ENCODE data around the gene MRPL46.

DNA sequence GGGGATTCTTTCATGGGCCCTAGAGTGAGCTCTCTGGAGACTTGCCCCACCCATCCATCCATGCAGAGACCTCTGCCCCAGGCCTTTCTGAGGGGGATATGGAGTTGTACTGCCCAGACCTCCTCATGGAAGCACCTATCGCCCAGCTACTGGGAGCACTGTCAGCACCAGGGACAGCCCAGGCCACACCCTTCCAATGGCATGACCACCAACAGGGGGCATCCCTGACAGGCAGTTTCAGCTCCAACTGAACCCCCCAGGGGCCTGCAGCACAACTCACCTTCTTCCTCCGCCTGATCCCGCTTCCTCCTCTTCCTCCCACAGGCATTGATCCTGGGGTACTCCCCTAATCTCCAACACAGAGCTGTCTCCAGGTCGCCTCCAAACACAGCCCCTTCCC, 22.1 kb upstream of the MRPL46 start:
- TF ChIP-seq, protein P1, sequence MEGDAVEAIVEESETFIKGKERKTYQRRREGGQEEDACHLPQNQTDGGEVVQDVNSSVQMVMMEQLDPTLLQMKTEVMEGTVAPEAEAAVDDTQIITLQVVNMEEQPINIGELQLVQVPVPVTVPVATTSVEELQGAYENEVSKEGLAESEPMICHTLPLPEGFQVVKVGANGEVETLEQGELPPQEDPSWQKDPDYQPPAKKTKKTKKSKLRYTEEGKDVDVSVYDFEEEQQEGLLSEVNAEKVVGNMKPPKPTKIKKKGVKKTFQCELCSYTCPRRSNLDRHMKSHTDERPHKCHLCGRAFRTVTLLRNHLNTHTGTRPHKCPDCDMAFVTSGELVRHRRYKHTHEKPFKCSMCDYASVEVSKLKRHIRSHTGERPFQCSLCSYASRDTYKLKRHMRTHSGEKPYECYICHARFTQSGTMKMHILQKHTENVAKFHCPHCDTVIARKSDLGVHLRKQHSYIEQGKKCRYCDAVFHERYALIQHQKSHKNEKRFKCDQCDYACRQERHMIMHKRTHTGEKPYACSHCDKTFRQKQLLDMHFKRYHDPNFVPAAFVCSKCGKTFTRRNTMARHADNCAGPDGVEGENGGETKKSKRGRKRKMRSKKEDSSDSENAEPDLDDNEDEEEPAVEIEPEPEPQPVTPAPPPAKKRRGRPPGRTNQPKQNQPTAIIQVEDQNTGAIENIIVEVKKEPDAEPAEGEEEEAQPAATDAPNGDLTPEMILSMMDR (IDR thresholded peaks at IDR 0.05; ENCODE audit: control extremely low read depth in 1 of 3, insufficient read depth in 1 of 3, low read depth in 1 of 3, low read length in 3 of 3) = peak; percentile 28 to 63 (median 45); a peak in 3 of 4 replicates
- TF ChIP-seq CBX5 (IDR thresholded peaks at IDR 0.05; ENCODE audit: low read depth, low read length) = no peak
- no peak for TF ChIP-seq NRF1 (IDR thresholded peaks at IDR 0.05; ENCODE audit: low read depth, low read length)
- TF ChIP-seq EGR1 (IDR thresholded peaks at IDR 0.05; ENCODE audit: borderline replicate concordance, low read depth, low read length) = no peak
- no peak for TF ChIP-seq JUN (IDR thresholded peaks at IDR 0.05; ENCODE audit: low read depth, low read length)
- TF ChIP-seq YY1 (IDR thresholded peaks at IDR 0.05; ENCODE audit: low read depth, low read length) = no peak
- no peak for TF ChIP-seq KDM1A (IDR thresholded peaks at IDR 0.05; ENCODE audit: borderline replicate concordance, low read length)
- no peak for TF ChIP-seq POLR2A (IDR thresholded peaks at IDR 0.05; ENCODE audit: control extremely low read depth in 1 of 2, low read depth in 2 of 2, low read length in 2 of 2)
- no peak for TF ChIP-seq GABPA (IDR thresholded peaks at IDR 0.05; ENCODE audit: borderline replicate concordance, insufficient read depth, low read length)
- TF ChIP-seq, protein P2, sequence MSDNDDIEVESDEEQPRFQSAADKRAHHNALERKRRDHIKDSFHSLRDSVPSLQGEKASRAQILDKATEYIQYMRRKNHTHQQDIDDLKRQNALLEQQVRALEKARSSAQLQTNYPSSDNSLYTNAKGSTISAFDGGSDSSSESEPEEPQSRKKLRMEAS (IDR thresholded peaks at IDR 0.05) = no peak
- TF ChIP-seq RBBP5 (IDR thresholded peaks at IDR 0.05; ENCODE audit: borderline replicate concordance, low read depth, low read length) = no peak
- TF ChIP-seq POLR2AphosphoS5 (IDR thresholded peaks at IDR 0.05; ENCODE audit: low read depth, low read length) = no peak
- TF ChIP-seq TAF1 (IDR thresholded peaks at IDR 0.05; ENCODE audit: low read depth, low read length) = no peak
- no peak for TF ChIP-seq EP300 (IDR thresholded peaks at IDR 0.05; ENCODE audit: borderline replicate concordance in 1 of 2, low read depth in 2 of 2, low read length in 2 of 2)

Measured in H1 (cell line).